ENCODE data around the gene ATP8B2. TPM values are rescaled to one million over a fixed set of nuclear protein-coding genes. Genes with fewer than 3 reads are reported as not detected.
A peak's percentile ranks its signal among the peaks of the same experiment; 100 is the strongest.

ATP8B2 gene
- total and polyA plus RNA-seq, 10 of the 15 experiments (the other 5 are each of a cell fraction or from before 2014, with no cell fraction given) = 0.44 to 61.8 (median 15.0) TPM

DNA sequence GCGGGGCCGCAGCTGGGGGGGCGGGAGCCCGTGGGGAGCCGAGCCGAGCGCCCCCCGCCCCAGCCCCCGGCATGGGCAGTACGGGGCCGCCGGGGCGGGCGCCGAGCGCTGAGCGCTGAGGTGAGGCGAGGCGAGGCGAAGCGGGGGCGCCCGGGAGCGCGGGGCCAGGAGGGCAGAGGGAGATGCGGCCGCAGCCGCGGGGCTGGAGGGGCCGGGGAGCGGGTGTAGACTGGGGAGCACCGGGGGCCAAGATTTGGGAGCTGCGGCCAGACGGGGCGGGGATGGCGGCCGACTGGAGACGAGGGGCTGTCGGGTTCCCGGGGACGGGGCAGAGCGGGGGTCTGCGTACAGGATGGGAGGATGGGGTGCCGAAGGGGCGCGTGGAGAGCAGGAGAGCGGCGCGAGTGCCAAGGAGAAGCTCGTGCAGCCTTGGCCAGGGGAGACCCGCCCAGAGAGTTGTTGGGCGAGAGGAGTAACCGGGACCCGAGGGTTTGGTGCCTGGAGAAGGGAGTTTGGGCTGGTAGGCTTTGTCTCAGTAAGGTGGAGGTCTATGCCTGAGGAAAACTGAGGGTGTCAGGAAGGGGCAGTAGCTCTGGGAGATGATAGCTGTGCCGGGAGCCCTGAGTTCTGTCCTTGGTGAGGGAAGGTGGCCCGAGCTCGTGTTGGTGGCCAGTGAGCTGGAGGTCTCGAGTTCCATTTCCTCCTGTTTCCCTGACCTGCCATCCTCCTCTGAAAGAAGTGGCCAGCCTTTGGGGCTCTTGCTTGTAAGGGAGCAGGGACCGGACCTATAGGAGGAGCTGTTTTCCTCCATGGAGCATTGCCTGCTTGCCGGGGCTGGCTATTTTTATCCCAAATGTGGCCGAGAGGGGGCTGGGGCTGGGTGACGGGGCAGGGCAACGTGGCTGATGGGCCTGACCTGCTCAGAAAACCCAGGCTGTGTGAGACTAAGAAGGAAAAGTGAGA, 539 bp downstream of the ATP8B2 start (continued):
- TF ChIP-seq, protein P1, sequence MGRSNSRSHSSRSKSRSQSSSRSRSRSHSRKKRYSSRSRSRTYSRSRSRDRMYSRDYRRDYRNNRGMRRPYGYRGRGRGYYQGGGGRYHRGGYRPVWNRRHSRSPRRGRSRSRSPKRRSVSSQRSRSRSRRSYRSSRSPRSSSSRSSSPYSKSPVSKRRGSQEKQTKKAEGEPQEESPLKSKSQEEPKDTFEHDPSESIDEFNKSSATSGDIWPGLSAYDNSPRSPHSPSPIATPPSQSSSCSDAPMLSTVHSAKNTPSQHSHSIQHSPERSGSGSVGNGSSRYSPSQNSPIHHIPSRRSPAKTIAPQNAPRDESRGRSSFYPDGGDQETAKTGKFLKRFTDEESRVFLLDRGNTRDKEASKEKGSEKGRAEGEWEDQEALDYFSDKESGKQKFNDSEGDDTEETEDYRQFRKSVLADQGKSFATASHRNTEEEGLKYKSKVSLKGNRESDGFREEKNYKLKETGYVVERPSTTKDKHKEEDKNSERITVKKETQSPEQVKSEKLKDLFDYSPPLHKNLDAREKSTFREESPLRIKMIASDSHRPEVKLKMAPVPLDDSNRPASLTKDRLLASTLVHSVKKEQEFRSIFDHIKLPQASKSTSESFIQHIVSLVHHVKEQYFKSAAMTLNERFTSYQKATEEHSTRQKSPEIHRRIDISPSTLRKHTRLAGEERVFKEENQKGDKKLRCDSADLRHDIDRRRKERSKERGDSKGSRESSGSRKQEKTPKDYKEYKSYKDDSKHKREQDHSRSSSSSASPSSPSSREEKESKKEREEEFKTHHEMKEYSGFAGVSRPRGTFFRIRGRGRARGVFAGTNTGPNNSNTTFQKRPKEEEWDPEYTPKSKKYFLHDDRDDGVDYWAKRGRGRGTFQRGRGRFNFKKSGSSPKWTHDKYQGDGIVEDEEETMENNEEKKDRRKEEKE (IDR thresholded peaks at IDR 0.05) = no peak
- TF ChIP-seq WRNIP1 (IDR thresholded peaks at IDR 0.05; ENCODE audit: borderline replicate concordance, low read depth, low read length) = no peak

DNA sequence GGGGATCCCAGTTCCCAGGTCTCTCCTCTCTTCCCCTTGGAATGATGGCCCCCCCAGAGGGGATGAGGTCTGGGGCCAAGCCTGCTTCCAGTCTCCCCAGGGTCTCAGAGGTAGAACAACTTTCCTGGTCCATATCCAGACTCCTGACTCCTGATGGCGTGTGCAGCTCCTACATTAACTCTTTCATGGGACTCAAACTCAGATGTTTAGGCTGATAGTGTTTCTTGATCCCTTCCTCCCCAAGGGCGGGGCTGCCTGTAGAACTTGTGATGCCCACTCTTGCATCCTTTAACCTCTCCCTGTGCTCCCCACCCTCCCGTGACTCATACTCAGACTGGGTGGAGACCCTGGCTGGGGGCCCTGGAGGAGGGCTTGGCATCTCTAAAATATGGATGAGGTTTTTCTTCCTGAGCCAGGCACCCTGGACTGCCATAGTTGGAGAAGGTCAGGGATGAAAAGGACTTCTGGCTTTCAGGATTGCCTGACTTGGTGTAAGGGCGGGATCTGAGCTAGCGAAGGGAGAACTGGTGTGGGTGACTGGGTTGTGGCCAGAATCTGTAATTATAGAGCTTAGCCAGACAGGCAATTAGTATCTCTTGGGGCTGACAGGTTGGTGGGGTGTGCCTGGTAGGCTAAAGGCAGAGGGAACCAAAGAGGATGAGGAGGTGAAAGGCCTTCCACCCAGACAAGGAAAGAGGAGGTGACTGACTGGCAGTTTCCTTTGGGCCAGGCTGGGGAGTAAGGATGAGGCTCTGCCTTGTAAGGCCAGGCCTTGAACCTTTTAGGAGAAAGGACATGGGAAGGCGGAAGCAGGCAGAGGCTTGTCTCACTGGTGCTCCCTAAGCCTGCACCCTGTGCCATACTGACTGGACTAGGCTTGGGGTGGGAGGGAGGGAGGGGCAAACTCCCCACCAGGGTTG, 1.5 kb downstream of the ATP8B2 start:
- peaks cover 23% of the 10 kb centered on the region for H3K4me1 ChIP-seq (ENCODE audit: control insufficient read depth, insufficient read depth, low read length)
- H3K27me3 ChIP-seq (replicated peaks in 1 of 2; ENCODE audit: control insufficient read depth in 2 of 2, insufficient read depth in 2 of 2, low read length in 1 of 2) = no peaks in the 10 kb centered on the region
- BruUV-seq (replicated peaks) = no TSS peak
- no peak overlapping the region; the same call in 1 of the 2 replicates for H3K27ac ChIP-seq (ENCODE audit: control insufficient read depth, insufficient read depth)
- no peaks in the 10 kb centered on the region for H4K20me1 ChIP-seq (ENCODE audit: control insufficient read depth, insufficient read depth)
- 48% methylated on average over 6 of the region's 6 CpGs for WGBS (ENCODE audit: insufficient coverage, insufficient replicate concordance, low lambda C conversion rate, missing lambda C conversion rate)
- intact Hi-C loops (cut with micrococcal nuclease; ENCODE audit: unreplicated experiment) = loop anchor here (5.0 kb wide), 1 partner anchor 115 kb away; no protein-coding TSS in a partner anchor
- H3K79me2 ChIP-seq (ENCODE audit: control insufficient read depth, insufficient read depth, low read length) = peaks cover 4% of the 10 kb centered on the region
- ChIA-PET POLR2A (interaction anchor here (0.6 to 1.4 kb wide), 4 partner anchors 36 to 400 kb away, joined by 3 to 7 read pairs (median 5); no protein-coding TSS in a partner anchor), CTCF (interaction anchor here (0.9 to 6.7 kb wide), 10 partner anchors 8 to 220 kb away, joined by 3 to 104 read pairs (median 4); no protein-coding TSS in a partner anchor), RAD21 (ENCODE audit: unreplicated experiment) (interaction anchor here (1.1 to 3.8 kb wide), 7 partner anchors 8 to 155 kb away, joined by 3 to 43 read pairs (median 6); no protein-coding TSS in a partner anchor), SMC1A (ENCODE audit: uncharacterized antibody, unreplicated experiment) (interaction anchor here (0.8 to 4.2 kb wide), 4 partner anchors 8 to 146 kb away, joined by 3 to 39 read pairs (median 4); no protein-coding TSS in a partner anchor)
- no peak overlapping the region; the same call in 1 of the 2 replicates for H3K9ac ChIP-seq (ENCODE audit: control insufficient read depth, insufficient read depth, low read length)
- TF ChIP-seq, protein P2, sequence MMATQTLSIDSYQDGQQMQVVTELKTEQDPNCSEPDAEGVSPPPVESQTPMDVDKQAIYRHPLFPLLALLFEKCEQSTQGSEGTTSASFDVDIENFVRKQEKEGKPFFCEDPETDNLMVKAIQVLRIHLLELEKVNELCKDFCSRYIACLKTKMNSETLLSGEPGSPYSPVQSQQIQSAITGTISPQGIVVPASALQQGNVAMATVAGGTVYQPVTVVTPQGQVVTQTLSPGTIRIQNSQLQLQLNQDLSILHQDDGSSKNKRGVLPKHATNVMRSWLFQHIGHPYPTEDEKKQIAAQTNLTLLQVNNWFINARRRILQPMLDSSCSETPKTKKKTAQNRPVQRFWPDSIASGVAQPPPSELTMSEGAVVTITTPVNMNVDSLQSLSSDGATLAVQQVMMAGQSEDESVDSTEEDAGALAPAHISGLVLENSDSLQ (IDR thresholded peaks at IDR 0.05) = no peak
- TF ChIP-seq EED (IDR thresholded peaks at IDR 0.05; ENCODE audit: low read depth) = peak; percentile 19; the same call in 1 of the 2 replicates
- ATAC-seq (0 out of 3 replicates have a peak, but pooled peaks have one; percentile 4), DNase-seq (ENCODE audit: low read depth, low spot score) (no peak), FAIRE-seq (no peak)
- peaks cover 0 to 3% of the 10 kb centered on the region in 2 experiments; a peak in 2 of 4 replicates for H3K36me3 ChIP-seq (ENCODE audit: control insufficient read depth in 2 of 2, insufficient read depth in 2 of 2, low read length in 1 of 2)
- in situ Hi-C loops (cut with MboI) = no loop called here
- H2AFZ ChIP-seq (ENCODE audit: control insufficient read depth, low read depth, low read length) = no peak overlapping the region
- H3K4me2 ChIP-seq (ENCODE audit: control insufficient read depth, insufficient read depth) = peak overlapping the region; percentile 98
- peak overlapping the region; percentile 91; the same call in 1 of the 2 replicates for H3K4me3 ChIP-seq
- no peaks in the 10 kb centered on the region for H3K9me3 ChIP-seq (replicated peaks; ENCODE audit: control insufficient read depth, insufficient read depth, low read length)
